BE2C (cell line): ENCODE results near the gene TSC22D1.

Experiments
- DNase-seq: peaks from one replicate; pipeline ENCODE4 v3.0.0-alpha.2; 2020
- H3K27me3 ChIP-seq: fragments of 250-450 bp; sonication (Bioruptor Pico); 2 replicates; pipeline ENCODE4 v1.5.1; 2020; ENCODE audit warnings: mild to moderate bottlenecking
- H3K36me3 ChIP-seq: fragments of 250-450 bp; sonication (Bioruptor Pico); 2 replicates; pipeline ENCODE4 v1.5.1; 2020; ENCODE audit warnings: mild to moderate bottlenecking
- H3K4me1 ChIP-seq: fragments of 250-450 bp; sonication (Bioruptor Pico); 2 replicates; pipeline ENCODE4 v1.5.1; 2020
- H3K4me3 ChIP-seq: 2 replicates; pipeline ENCODE4 v1.5.1; 2011; ENCODE audit warnings: low read depth, low read length
- H3K9me3 ChIP-seq: fragments of 250-450 bp; sonication (Bioruptor Pico); 2 replicates; pipeline ENCODE4 v1.5.1; 2020
- TF ChIP-seq, protein P1 (sequence below): IDR thresholded peaks from 2 replicates; pipeline ENCODE4 v1.5.1; 2012; ENCODE audit warnings: mild to moderate bottlenecking, low read depth, low read length

The TSC22D1 gene

DNA sequence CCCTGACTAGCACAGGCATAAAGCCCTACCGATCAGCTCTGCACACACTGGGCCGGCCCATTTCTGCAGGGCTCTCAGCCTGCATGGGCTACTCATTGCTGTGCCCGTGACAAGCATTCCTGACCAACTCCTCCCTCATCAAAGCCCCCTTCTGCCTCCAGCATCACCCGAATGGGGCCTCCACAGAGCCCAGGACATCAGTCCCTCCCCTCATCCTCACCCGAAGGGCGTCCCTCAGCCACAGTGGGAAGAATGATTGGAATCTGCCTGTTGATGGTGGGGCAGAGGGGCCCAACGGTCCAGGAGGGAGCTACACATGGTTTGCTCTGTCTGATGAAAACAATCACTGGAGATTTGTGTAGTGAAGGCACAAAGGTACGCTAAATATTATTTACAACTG lies 158.7 kb downstream of the TSC22D1 start:
- Histone ChIP-seq H3K27me3 (no peaks in the 10 kb centered on the region), H3K9me3 (no peaks in the 10 kb centered on the region), H3K4me3 (no peak overlapping the region), H3K36me3 (no peaks in the 10 kb centered on the region; the same call in 1 of the 2 replicates), H3K4me1 (no peaks in the 10 kb centered on the region)
- no peak for DNase-seq
- TF ChIP-seq, protein P1, sequence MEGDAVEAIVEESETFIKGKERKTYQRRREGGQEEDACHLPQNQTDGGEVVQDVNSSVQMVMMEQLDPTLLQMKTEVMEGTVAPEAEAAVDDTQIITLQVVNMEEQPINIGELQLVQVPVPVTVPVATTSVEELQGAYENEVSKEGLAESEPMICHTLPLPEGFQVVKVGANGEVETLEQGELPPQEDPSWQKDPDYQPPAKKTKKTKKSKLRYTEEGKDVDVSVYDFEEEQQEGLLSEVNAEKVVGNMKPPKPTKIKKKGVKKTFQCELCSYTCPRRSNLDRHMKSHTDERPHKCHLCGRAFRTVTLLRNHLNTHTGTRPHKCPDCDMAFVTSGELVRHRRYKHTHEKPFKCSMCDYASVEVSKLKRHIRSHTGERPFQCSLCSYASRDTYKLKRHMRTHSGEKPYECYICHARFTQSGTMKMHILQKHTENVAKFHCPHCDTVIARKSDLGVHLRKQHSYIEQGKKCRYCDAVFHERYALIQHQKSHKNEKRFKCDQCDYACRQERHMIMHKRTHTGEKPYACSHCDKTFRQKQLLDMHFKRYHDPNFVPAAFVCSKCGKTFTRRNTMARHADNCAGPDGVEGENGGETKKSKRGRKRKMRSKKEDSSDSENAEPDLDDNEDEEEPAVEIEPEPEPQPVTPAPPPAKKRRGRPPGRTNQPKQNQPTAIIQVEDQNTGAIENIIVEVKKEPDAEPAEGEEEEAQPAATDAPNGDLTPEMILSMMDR, result no peak

DNA sequence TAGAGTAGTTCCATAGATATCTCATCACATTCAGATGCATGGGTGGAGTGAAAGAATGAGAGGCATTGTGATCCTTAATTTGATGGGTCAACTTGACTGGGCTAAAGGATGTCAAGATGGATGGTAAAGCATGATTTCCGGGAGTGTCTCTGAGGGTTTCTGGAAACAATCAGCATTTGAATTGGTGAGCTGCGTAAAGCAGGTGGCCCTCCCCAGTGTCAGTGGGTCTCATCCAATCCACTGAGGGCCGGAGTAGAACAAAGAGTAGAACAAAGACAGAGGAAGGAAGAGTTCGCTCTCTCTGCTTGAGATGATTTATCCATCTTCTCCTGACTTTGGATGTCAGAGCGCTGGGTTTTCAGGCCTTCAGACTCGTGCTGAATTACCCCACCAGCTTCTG lies 159.4 kb downstream of the TSC22D1 start:
- H3K4me1 ChIP-seq, result no peaks in the 10 kb centered on the region
- DNase-seq, result no peak
- no peaks in the 10 kb centered on the region for H3K27me3 ChIP-seq
- no peak overlapping the region for H3K4me3 ChIP-seq
- TF ChIP-seq, protein P1, result no peak
- no peaks in the 10 kb centered on the region for H3K9me3 ChIP-seq
- H3K36me3 ChIP-seq, result no peaks in the 10 kb centered on the region; the same call in 1 of the 2 replicates

DNA sequence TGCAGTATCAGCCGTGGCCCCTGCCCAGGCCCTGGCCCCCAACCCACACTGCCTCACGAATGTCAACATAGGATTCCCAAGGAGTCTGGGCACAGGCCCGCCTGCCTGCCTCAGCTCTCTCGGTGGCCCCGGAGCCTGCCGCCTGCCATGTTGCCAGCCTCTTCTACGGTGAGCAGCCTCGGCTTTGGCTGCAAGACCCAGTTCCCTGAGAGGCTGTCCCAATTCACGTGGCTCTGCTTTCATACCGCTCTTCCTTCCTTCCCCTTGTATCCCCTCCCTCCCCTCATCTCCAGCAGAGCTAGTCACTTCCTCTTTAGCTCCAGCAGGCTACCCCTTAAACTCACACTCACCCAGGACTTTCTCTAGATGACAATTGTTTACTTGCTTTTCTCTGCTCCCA lies 159.8 kb downstream of the TSC22D1 start:
- DNase-seq, result no peak
- TF ChIP-seq, protein P1, result no peak
- Histone ChIP-seq H3K9me3 (no peaks in the 10 kb centered on the region), H3K27me3 (no peaks in the 10 kb centered on the region), H3K4me3 (no peak overlapping the region), H3K36me3 (no peaks in the 10 kb centered on the region; the same call in 1 of the 2 replicates), H3K4me1 (no peaks in the 10 kb centered on the region)

DNA sequence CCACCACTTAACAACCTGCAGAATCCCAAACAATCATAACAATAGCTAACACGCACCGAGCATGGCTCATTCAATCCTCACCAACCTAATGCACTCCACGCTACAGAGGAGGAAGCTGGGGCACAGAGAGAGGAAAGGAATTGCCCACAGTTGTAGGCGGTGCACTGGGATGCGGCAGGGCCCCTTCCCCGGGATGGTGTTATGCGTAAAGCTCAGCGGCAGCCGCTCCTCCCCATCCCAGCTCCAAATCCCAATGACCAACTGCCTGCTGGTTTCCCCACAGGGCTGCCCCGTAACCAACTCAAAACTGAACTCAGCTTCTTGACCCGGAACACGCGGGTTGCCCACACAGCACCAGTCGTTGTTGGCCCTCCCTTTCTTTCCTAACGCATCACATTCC lies 160.3 kb downstream of the TSC22D1 start:
- Histone ChIP-seq H3K4me3 (no peak overlapping the region), H3K27me3 (no peaks in the 10 kb centered on the region), H3K4me1 (no peaks in the 10 kb centered on the region), H3K36me3 (no peaks in the 10 kb centered on the region), H3K9me3 (no peaks in the 10 kb centered on the region)
- TF ChIP-seq, protein P1, result no peak
- DNase-seq, result no peak

DNA sequence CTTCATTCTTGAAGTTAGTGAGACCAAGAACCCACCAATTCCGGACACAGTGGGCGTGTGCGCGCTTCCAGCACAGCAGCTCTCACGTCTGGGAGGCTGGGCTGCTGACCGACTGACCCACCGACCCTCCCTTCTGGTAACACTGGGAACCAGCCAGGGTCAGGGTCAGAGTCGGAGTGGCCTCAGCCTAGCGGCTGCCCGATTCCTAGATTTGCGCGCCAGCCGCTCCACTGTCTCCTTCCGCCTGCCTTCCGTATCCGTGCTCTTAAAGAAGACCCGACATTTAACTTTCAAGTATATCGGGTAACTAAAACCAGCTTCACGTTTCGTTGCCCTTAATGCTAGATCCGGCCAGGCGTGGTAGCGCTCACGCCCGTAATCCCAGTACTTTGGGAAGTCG lies 161.4 kb downstream of the TSC22D1 start:
- DNase-seq, result no peak
- TF ChIP-seq, protein P1, result no peak
- no peaks in the 10 kb centered on the region for H3K36me3 ChIP-seq
- H3K4me1 ChIP-seq, result no peaks in the 10 kb centered on the region
- no peaks in the 10 kb centered on the region for H3K9me3 ChIP-seq
- H3K4me3 ChIP-seq, result no peak overlapping the region
- no peaks in the 10 kb centered on the region for H3K27me3 ChIP-seq

DNA sequence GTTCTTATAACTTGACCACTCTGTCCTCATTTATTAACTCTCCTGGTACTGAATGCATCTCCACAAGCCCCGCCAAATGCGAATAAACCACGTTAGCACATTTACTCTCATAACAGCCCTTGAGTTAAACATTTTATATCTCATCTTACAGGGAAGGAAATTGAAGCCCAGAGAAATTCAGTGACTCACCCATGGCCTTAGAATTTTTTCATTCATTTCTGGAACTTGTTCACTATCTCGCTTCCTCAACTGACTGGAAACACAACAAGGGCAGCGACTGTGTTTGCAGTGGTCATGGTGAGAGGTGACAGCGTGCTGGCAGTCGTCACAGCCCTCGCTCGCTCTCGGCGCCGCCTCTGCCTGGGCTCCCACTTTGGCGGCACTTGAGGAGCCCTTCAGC lies 163.0 kb downstream of the TSC22D1 start:
- Histone ChIP-seq H3K36me3 (no peaks in the 10 kb centered on the region), H3K9me3 (no peaks in the 10 kb centered on the region), H3K4me3 (no peak overlapping the region), H3K27me3 (no peaks in the 10 kb centered on the region), H3K4me1 (no peaks in the 10 kb centered on the region)
- TF ChIP-seq, protein P1, result no peak
- no peak for DNase-seq
